SH-SY5Y (cell line): ENCODE data around the gene HLF.

ENCODE experiments used
- GATA2 ChIP-seq: IDR thresholded peaks from 2 replicates; pipeline ENCODE4 v1.6.1; 2011; ENCODE audit warnings: mild to moderate bottlenecking, low read depth, low read length
- GATA3 ChIP-seq: IDR thresholded peaks from 2 replicates; pipeline ENCODE4 v1.6.1; 2011; ENCODE audit warnings: low read depth, mild to moderate bottlenecking, low read length, moderate library complexity

DNA sequence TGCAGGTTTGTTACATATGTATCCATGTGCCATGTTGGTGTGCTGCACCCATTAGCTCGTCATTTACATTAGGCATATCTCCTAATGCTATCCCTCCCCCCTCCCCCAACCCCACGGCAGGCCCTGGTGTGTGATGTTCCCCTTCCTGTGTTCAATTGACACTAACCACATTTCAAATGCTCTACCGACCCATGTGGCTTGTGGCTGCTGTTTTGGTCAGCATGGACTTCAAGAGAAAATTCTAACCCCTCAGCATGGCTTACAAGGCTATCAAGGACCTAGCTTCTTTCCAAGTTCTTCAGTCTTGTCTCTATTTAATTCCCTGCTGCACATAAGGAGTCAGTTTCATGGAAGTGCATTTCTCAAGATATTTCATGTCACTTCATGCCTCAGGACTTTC lies 103.9 kb downstream of the HLF start:
- no peak for TF ChIP-seq GATA2
- TF ChIP-seq GATA3 = no peak
